GM18873 (cell line): ENCODE results near the gene PAQR4.

Experiments
- ATAC-seq: cut with Tn5 transposase; IDR thresholded peaks from one replicate; pipeline ENCODE4 v1.9.1; 2021; ENCODE audit warnings: mild to moderate bottlenecking, moderate library complexity, moderate number of reproducible peaks; ENCODE audit not compliant: unreplicated experiment, low FRiP score

PAQR4 gene

DNA sequence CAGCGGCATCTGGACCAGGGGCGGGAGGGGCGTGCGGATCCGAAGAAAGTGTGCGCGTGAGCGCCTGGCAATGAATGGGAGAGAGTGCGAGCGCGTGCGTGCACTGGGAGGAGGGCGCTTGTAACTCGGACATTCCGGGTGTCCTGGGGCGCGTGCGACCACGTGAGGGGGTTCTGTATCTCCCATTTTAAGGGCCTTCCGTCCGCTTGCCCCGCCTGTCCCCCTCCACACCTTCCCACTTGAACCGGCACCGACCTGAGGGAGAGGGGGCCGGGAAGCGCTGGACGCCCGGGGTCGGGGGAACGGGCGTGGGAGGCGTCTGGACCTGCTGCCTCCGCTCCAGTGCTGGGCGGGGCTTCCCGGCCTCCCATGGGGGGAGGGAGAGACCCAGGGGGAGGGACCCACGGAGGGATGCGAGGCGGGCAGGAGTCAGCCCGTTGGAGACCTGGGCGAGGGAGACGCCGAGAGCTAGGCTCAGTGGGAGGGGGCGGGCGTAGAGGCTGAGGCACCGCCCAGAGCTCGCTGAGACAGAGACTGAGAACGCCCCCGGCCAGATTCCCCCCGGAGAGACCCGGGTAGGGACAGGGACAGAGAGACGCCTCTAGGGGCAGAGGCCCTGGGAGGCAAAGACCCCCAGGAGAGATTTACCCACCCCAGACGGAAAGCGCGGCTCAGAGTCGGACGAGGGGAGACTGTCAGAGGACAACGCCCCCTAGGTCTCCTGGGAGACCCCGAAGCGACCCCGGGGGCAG is 5.2 kb upstream of the PAQR4 start, which contains the start of gene KREMEN2:
Gene KREMEN2 (plus strand): TSS at position 553 of the 752 bp plus-strand sequence. CDS start 246 bp downstream, outside the sequence.
- no peak for ATAC-seq

DNA sequence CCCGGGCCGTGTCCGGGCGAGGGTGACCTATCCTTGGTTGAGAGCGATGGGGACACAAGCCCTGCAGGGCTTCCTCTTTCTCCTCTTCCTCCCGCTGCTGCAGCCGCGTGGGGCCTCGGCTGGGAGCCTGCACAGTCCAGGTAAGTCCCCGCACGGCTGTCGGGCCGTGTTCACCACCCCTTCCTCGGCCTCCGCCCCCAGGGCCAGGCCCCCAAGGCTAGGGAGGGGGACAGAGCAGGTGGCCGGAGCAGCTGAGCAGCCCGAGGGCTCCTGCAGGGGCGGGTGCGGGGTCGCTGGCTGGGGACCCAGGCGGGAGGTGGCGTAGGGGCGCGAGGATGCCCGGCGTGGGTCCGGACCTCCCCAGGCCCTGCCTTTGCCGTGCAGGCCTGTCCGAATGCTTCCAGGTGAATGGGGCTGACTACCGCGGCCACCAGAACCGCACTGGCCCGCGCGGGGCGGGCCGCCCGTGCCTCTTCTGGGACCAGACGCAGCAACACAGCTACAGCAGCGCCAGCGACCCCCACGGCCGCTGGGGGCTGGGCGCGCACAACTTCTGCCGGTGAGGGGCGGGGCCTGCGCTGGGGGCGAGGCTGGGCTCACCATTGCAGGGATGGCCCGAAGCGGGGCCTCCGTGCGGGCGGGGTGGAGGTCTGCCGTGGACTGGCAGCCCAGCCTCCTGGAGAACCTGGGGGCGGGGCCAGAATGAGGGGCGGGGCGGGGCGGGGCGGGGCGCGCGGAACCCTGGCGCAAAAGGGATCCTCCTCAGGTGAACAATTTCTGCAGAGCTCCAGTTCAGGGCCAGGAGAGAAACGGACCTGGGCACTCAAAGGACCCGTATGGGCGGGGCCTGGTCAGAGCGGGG is 4.4 kb upstream of the PAQR4 start:
- ATAC-seq, result no peak

GRCh38 chr16:2966043-2966807 is 2.9 kb upstream of the PAQR4 start:
- no peak for ATAC-seq

- ATAC-seq, result no peak
Observed at GRCh38 chr16:2966808-2967191, 2.3 kb upstream of the PAQR4 start.

DNA sequence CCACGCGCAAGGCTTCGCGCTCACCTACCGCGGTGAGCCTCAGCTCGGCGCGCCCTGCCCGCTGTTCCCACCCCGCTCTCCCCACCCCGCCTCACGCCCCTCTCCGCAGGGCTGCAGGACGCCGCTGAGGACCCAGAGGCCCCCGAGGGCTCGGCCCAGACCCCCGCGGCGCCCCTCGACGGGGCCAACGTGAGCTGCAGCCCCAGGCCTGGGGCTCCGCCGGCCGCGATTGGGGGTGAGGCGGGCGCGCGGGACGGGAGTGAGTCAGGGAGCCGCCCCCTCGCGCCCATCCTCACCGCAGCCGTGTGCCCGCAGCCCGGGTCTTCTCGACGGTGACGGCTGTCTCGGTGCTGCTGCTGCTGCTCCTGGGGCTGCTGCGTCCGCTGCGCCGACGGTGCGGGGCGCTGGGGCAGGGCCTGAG is 1.9 kb upstream of the PAQR4 start:
- ATAC-seq, result no peak

GRCh38 chr16:2967721-2968161 is 1.4 kb upstream of the PAQR4 start:
- ATAC-seq, result no peak

GRCh38 chr16:2968368-2968737 is 795 bp upstream of the PAQR4 start:
- peak; percentile 1 for ATAC-seq

- ATAC-seq, result peak; percentile 4
Observed at GRCh38 chr16:2969545-2970521, 685 bp downstream of the PAQR4 start.

GRCh38 chr16:2970563-2970962 is 1.4 kb downstream of the PAQR4 start:
- no peak for ATAC-seq

DNA sequence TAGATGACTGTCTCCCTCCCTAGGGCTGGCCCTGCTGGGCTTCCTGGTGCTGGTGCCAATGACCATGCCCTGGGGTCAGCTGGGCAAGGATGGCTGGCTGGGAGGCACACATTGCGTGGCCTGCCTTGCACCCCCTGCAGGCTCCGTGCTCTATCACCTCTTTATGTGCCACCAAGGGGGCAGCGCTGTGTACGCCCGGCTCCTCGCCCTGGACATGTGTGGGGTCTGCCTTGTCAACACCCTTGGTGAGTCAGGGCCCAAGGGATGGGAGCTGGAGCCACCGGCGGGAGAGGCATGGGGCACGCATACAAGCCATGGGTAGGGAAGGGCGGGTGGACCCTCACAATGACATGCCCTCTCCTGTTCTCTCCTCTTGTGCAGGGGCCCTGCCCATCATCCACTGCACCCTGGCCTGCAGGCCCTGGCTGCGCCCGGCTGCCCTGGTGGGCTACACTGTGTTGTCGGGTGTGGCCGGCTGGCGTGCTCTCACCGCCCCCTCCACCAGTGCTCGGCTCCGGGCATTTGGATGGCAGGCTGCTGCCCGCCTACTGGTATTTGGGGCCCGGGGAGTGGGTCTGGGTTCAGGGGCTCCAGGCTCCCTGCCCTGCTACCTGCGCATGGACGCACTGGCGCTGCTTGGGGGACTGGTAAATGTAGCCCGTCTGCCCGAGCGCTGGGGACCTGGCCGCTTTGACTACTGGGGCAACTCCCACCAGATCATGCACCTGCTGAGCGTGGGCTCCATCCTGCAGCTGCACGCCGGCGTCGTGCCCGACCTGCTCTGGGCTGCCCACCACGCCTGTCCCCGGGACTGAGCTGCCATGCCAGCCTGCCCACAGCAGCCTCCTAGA is 2.2 kb downstream of the PAQR4 start:
- ATAC-seq, result no peak

GRCh38 chr16:2971985-2972784 is 3.0 kb downstream of the PAQR4 start:
- no peak for ATAC-seq

DNA sequence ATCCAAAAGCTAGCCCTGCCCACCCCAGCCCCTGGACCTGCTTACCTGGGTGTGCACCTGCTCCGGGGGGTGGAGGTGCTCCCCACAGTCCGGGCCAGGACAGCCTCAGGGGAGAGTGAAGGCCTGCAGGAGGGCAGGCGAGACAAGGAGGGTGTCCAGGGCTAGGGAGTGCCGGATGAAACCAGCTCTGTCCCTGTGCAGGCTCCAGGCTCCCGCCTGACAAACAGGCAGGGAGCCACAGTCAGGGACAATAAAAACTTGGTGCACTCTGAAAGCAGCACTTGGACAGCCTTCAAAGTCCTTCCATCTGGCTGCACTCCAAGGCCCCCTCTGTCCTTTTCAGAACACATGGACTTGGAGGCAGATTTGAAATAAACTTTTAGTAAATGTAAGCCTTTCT is 3.9 kb downstream of the PAQR4 start:
- ATAC-seq, result no peak

- no peak for ATAC-seq
Observed at GRCh38 chr16:2973605-2974318, 4.6 kb downstream of the PAQR4 start.

DNA sequence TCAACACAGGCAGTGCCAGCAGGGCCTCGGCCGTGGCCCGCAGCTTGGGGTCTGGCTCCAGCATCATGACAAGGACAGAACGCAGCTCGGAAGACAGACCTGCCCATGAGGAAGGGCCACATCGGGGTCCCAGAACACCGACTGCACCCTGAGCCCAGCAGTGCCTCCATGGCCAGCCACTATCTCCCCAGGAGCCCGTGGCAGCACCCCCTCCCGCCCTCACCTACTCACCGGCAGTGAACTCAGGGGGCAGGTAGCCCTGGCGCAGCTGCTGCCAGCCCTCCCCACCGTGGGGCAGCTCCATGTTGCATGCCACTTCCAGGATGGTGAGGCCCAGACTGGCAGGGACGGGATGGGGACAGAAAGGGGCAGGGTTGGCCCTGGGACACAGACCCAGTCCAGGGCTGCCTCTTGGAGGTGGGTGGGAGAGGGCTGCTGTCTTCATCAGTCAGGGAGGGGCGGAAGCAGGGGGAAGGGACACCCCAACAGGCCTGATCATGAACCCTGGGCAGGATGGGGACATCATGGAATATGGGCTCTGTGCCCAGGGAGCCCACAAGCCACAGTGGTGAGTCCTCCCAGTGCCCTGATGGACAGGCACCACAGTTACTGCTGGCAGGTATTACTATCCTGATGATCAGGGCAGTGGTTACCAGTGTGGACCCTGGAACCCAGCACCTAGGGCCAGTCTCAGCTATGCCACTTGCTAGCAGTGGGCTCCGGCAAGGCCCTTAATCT is 5.3 kb downstream of the PAQR4 start:
- no peak for ATAC-seq

- ATAC-seq, result no peak
Observed at GRCh38 chr16:2975161-2975795, 6.1 kb downstream of the PAQR4 start.

GRCh38 chr16:2976201-2976600 is 7.1 kb downstream of the PAQR4 start:
- ATAC-seq, result no peak
